SK-N-SH (cell line): ENCODE data around the gene OPN1SW.

Experiments used
- ELF1 ChIP-seq: IDR thresholded peaks from 2 replicates; pipeline ENCODE4 v1.4.0; 2012
- EP300 ChIP-seq, 2 experiments: IDR thresholded peaks; 2 replicates each; pipeline versions ENCODE4 v1.4.0 to v1.6.1; 2012; ENCODE audit warnings: borderline replicate concordance in 1 of 2, low read depth in 1 of 2, low read length in 1 of 2
- EZH2phosphoT487 ChIP-seq: fragments of 200-600 bp; sonication (generic); IDR thresholded peaks from 2 replicates; pipeline ENCODE4 v1.6.1; 2017; ENCODE audit warnings: low read depth, mixed run types, mild to moderate bottlenecking, antibody characterized with exemption, moderate library complexity, borderline replicate concordance
- GABPA ChIP-seq: IDR thresholded peaks from 2 replicates; pipeline ENCODE4 v1.4.0; 2012; ENCODE audit warnings: low read depth, mild to moderate bottlenecking
- MXI1 ChIP-seq: IDR thresholded peaks from 2 replicates; pipeline ENCODE4 v1.6.1; 2012; ENCODE audit warnings: mild to moderate bottlenecking, low read depth, low read length, improper control_type of control experiment
- POLR2AphosphoS5 ChIP-seq: IDR thresholded peaks from 2 replicates; pipeline ENCODE4 v1.6.1; 2012; ENCODE audit warnings: low read depth, low read length
- RAD21 ChIP-seq: IDR thresholded peaks from 2 replicates; pipeline ENCODE4 v1.6.1; 2012; ENCODE audit warnings: mild to moderate bottlenecking, low read length
- RFX5 ChIP-seq: IDR thresholded peaks from 2 replicates; pipeline ENCODE4 v1.6.1; 2012; ENCODE audit warnings: mild to moderate bottlenecking, improper control_type of control experiment, low read length
- TEAD4 ChIP-seq: IDR thresholded peaks from 2 replicates; pipeline ENCODE4 v1.4.0; 2012; ENCODE audit warnings: mild to moderate bottlenecking, borderline replicate concordance; ENCODE audit not compliant: insufficient read depth
- YY1 ChIP-seq: IDR thresholded peaks from 2 replicates; pipeline ENCODE4 v1.4.0; 2012; ENCODE audit warnings: low read depth, mild to moderate bottlenecking
- TF ChIP-seq, protein P1 (sequence below): fragments of 200-600 bp; sonication (generic); IDR thresholded peaks from 2 replicates; pipeline ENCODE4 v1.6.1; 2017; ENCODE audit warnings: antibody characterized with exemption, mild to moderate bottlenecking, moderate library complexity
- TF ChIP-seq, protein P2 (sequence below): IDR thresholded peaks from 2 replicates; pipeline ENCODE4 v1.4.0; 2012; ENCODE audit warnings: low read depth
- TF ChIP-seq, protein P3 (sequence below): IDR thresholded peaks from 2 replicates; pipeline ENCODE4 v1.4.0; 2012; ENCODE audit warnings: low read depth, borderline replicate concordance
- TF ChIP-seq, protein P4 (sequence below): fragments of 150-350 bp; IDR thresholded peaks from 2 replicates; pipeline ENCODE4 v1.6.1; 2017; ENCODE audit warnings: antibody characterized with exemption, low read length, low read depth, borderline replicate concordance

- TF ChIP-seq, protein P1, sequence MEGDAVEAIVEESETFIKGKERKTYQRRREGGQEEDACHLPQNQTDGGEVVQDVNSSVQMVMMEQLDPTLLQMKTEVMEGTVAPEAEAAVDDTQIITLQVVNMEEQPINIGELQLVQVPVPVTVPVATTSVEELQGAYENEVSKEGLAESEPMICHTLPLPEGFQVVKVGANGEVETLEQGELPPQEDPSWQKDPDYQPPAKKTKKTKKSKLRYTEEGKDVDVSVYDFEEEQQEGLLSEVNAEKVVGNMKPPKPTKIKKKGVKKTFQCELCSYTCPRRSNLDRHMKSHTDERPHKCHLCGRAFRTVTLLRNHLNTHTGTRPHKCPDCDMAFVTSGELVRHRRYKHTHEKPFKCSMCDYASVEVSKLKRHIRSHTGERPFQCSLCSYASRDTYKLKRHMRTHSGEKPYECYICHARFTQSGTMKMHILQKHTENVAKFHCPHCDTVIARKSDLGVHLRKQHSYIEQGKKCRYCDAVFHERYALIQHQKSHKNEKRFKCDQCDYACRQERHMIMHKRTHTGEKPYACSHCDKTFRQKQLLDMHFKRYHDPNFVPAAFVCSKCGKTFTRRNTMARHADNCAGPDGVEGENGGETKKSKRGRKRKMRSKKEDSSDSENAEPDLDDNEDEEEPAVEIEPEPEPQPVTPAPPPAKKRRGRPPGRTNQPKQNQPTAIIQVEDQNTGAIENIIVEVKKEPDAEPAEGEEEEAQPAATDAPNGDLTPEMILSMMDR, result no peak
- TF ChIP-seq RFX5 (no peak), YY1 (no peak), MXI1 (no peak), ELF1 (no peak), EZH2phosphoT487 (no peak), TEAD4 (no peak), POLR2AphosphoS5 (no peak), RAD21 (no peak), GABPA (no peak), EP300 (IDR thresholded peaks at IDR 0.05; ENCODE audit: borderline replicate concordance in 1 of 2, low read depth in 1 of 2, low read length in 1 of 2) (no peak)
- TF ChIP-seq, protein P2, sequence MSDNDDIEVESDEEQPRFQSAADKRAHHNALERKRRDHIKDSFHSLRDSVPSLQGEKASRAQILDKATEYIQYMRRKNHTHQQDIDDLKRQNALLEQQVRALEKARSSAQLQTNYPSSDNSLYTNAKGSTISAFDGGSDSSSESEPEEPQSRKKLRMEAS, result no peak
- TF ChIP-seq, protein P3, sequence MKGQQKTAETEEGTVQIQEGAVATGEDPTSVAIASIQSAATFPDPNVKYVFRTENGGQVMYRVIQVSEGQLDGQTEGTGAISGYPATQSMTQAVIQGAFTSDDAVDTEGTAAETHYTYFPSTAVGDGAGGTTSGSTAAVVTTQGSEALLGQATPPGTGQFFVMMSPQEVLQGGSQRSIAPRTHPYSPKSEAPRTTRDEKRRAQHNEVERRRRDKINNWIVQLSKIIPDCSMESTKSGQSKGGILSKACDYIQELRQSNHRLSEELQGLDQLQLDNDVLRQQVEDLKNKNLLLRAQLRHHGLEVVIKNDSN, result no peak
- TF ChIP-seq, protein P4, sequence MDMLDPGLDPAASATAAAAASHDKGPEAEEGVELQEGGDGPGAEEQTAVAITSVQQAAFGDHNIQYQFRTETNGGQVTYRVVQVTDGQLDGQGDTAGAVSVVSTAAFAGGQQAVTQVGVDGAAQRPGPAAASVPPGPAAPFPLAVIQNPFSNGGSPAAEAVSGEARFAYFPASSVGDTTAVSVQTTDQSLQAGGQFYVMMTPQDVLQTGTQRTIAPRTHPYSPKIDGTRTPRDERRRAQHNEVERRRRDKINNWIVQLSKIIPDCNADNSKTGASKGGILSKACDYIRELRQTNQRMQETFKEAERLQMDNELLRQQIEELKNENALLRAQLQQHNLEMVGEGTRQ, result no peak
Observed at GRCh38 chr7:128788446-128789412, 13.1 kb upstream of the OPN1SW start.
